ES-I3 (cell line): ENCODE measurements around the gene SLC38A10.

Experiments
- H3K36me3 ChIP-seq: 2 replicates; pipeline ENCODE4 v1.6.1; 2013; ENCODE audit warnings: mild to moderate bottlenecking, low read length, control low read depth, moderate library complexity; ENCODE audit not compliant: insufficient read depth
- H3K4me1 ChIP-seq: 2 replicates; pipeline ENCODE4 v1.6.1; 2013; ENCODE audit warnings: mild to moderate bottlenecking, control low read depth, low read length; ENCODE audit not compliant: insufficient read depth
- H3K9ac ChIP-seq: 2 replicates; pipeline ENCODE4 v1.6.1; 2013; ENCODE audit warnings: low read depth, mild to moderate bottlenecking, low read length, moderate library complexity
- H3K9me3 ChIP-seq: 2 replicates; pipeline ENCODE4 v1.6.1; 2013; ENCODE audit warnings: mild to moderate bottlenecking, low read length, moderate library complexity; ENCODE audit not compliant: control insufficient read depth, insufficient read depth

Gene SLC38A10

DNA sequence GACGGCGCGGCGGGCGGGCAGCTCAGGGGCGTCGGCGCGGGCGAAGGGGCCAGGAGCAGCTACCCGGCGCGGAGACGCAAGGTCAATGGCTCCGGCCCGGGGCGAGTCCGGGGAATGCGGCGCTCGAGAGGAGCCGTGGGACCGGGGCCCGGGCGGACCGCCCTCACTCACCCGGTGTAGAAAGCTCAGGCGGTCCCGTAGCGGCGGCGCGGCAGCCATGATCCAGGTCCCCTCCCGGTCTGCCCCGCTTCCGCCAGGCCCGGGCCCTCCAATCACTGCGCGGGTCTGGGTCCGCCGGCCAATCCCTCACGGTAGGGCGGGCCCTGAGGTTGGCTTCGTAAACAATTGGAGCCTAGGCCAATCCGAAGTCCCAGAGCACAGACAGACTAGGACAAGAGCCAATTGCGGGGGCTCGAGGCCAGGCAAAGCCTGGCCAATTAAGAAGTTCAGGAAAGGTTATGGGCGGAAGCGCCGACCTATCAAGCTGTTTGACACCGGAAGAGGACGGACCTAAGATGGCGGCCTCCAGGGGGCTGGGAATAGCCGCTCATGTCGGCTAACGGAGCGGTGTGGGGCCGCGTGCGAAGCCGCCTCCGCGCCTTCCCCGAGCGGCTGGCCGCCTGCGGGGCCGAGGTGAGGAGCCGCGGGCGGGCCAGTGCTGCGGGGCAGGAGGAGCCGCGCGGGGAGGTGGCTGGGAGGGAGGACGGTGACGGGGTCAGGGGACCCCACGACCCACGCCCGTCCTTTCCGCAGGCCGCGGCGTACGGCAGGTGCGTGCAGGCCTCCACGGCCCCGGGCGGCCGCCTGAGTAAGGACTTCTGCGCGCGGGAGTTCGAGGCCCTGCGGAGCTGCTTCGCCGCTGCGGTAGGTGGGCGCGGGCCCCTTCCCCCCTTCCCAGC is 56.0 kb downstream of the SLC38A10 start, which contains the start of the genes NDUFAF8 and TEPSIN:
TSS of gene NDUFAF8 (plus strand) at position 504 of the 899 bp plus-strand sequence. CDS start at position 550, 46 bp downstream.
TSS of gene TEPSIN (minus strand) at position 241 of the 899 bp plus-strand sequence. CDS start at position 219, 22 bp downstream.
- Histone ChIP-seq H3K36me3 (no peaks in the 10 kb centered on the region), H3K9me3 (no peaks in the 10 kb centered on the region), H3K9ac (peak within 1 kb of the TSS; percentile 64), H3K4me1 (peaks cover 19% of the 10 kb centered on the region)

DNA sequence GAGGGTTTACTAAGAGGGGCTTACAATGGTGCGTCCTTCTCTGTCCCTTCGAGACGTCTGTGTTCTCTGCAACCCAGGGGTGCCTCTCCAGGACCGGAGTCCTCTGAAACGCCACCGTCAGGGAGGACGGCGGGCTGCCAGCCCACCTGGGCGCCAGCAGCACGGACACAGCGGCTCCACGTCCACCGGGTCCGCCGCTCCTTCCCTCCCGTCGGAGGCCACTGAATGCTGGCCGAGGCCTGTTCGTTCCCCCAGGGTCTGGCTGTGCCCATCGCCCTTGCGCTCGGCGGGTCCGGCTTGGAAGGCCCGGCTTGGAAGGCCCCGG is 56.7 kb downstream of the SLC38A10 start:
- Histone ChIP-seq H3K9me3 (no peaks in the 10 kb centered on the region), H3K9ac (peak overlapping the region; percentile 64), H3K36me3 (no peaks in the 10 kb centered on the region), H3K4me1 (peaks cover 19% of the 10 kb centered on the region)

DNA sequence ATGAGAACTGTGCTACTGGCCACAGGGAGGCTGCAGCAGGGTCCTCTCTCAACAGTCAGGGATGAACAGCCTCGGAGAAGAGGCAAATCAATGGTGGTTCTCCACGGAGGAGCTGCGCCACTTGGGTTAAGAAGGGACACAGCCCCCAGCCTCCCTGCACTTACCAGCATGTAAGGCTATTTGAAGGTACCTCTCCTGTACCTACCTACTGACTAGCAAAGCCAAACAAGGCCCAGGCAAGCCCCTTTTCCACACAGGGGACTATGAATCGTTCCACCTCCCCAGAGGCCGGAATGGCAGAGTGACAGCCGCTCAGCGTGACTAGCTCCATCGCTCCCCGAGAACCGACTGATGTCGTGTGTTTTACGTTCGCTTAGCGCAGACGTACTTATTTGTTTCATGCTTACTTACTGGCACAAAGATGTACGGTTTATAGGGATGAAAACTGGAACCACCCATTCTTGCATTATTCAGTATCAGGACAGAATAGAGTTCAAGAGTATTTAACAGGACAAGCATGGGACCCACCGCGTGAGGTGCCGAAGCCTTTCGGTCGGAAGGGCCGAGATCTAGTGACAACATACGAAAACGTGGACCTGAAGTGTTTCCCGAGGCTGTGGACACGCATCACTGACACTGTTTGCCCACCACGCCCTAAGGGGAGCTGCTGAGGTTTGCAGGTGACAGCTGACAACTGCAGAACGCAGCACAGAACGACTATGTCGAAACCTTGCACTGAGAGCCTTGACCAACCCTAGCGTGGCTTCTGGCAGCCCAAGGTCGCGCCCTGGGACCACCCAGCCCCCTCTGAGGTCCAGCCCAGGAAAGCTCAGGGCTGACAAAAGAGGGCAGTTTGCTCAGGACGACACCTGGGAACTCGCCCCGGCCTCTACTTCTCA is 57.3 kb downstream of the SLC38A10 start:
- H3K9ac ChIP-seq = peak overlapping the region; percentile 64
- peaks cover 18% of the 10 kb centered on the region for H3K4me1 ChIP-seq
- H3K36me3 ChIP-seq = no peaks in the 10 kb centered on the region
- H3K9me3 ChIP-seq = no peaks in the 10 kb centered on the region

DNA sequence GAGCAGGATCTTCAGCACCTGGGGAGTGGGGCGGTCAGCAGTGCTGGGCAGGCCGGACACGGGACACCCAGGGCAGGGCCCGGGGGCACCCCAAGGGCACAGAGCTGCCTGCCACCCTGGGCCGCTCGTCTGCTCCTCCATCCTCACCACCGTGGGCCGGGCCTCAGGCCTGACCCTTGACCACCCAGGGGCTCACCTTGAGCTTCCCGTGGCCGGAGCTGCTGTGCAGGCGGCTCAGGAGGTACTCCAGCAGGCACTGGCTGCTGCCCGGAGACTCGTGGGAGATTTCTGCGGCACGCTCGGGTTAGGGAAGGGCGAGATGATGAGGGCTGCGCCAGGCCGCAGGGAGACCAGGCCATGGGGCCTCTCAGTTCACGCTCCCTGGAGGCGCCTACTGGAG is 58.3 kb downstream of the SLC38A10 start:
- Histone ChIP-seq H3K9me3 (no peaks in the 10 kb centered on the region), H3K9ac (no peak overlapping the region), H3K4me1 (peaks cover 9% of the 10 kb centered on the region), H3K36me3 (no peaks in the 10 kb centered on the region)

DNA sequence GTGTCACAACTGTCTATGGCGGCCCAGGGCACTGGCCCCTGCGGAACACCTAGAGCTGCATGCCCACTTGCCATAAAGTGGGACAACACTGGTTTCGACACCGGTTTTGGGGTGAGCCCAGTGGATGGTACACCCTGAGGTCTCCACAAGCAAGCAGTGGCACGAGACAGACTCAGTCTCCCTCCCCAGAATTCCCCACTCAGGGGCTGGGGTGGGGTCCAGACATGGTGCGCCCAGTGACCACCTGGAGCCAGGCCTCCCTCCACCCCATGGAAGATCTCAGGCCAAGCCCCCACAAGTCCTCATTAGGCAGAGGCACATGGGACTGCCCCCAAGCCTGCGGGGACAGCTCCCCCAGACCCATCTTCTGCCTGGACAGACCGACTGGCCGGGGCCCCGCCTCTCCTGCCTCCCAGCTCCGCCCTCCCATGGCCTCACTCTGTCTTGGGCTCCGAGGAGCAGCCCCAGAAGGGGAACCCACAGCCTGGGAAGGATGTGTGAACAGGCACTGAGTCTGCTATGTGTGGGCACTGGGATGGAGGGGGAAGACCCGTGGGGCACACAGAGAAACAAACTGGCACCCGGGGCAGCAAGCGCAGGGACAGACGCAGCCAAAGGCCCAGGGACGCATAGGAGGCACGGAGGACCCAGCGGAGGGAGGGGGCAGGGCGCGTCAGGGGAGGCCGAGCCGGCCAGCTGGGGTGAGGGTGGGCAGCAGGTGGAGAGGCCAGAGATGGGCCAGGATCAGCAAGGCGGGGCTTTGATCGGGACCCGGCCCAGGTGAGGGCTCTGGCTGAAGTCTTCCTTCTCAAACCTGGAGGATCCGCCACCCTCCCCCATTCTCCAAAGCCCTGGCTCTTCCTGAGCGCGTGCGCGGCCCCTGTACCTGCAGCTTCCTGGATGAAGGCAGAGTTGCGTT is 59.0 kb downstream of the SLC38A10 start:
- Histone ChIP-seq H3K36me3 (no peaks in the 10 kb centered on the region), H3K9ac (no peak overlapping the region), H3K9me3 (no peaks in the 10 kb centered on the region), H3K4me1 (peaks cover 9% of the 10 kb centered on the region)

DNA sequence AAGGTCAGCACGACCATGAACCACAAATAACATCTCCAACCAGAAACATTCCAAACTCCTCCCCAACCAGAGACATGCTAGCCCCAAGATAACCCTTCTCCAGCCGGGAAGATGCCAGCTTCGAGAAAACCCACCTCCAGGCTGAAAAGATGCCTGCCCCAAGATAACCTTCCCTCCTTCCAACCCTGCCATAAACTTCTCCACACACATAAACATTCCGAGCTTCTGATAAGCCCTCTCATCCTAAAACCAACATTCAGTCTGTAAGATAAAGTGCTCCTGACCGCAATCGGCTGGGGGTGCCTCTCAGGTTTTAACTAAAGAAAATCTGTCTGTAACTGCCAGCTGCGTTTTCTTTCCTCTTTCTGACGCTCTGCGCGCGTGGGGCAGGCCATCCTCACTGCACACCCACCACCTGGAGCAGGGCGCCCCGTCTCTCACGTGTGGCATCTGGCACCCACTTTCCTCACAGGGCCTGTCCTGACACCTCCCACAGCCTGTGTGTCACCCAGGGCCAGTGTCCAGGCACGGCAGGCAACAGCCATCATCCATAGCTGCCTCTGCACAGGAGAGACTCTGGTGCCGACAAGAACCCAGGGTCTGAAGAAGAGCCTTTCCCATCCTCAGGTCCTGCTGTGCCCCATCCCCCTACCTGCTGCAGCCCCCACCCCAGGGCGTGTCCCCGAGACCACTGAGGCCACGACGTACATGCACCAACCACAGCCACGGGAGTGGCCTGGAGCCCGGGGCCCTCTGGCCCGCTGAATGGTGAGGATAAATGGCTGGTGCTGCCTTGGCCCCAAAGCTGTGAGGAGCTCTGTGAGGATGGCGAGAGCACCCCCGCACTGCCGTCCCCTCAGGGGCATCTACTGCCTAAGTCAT is 59.9 kb downstream of the SLC38A10 start:
- Histone ChIP-seq H3K9ac (no peak overlapping the region), H3K36me3 (no peaks in the 10 kb centered on the region), H3K4me1 (peaks cover 8% of the 10 kb centered on the region), H3K9me3 (no peaks in the 10 kb centered on the region)

DNA sequence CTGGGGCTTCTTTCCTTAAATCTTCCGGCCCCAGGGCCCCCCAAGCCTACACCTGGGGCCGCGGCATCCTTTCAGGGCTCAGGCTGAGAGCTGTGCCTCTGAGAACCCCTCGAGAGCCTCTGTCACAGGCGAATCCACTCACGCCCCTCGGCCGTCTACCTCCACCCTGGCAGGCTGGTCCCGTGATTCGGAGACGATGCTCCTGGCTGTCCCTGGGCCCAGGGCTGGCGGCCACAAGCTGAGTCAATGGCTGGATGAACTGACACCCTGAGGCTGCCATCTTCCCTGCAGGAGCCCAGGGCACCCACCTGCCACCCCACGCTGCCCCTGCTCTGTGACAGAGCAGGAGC is 60.6 kb downstream of the SLC38A10 start:
- Histone ChIP-seq H3K36me3 (peaks cover 3% of the 10 kb centered on the region; the same call in 1 of the 2 replicates), H3K9me3 (no peaks in the 10 kb centered on the region), H3K9ac (no peak overlapping the region), H3K4me1 (peaks cover 5% of the 10 kb centered on the region)

DNA sequence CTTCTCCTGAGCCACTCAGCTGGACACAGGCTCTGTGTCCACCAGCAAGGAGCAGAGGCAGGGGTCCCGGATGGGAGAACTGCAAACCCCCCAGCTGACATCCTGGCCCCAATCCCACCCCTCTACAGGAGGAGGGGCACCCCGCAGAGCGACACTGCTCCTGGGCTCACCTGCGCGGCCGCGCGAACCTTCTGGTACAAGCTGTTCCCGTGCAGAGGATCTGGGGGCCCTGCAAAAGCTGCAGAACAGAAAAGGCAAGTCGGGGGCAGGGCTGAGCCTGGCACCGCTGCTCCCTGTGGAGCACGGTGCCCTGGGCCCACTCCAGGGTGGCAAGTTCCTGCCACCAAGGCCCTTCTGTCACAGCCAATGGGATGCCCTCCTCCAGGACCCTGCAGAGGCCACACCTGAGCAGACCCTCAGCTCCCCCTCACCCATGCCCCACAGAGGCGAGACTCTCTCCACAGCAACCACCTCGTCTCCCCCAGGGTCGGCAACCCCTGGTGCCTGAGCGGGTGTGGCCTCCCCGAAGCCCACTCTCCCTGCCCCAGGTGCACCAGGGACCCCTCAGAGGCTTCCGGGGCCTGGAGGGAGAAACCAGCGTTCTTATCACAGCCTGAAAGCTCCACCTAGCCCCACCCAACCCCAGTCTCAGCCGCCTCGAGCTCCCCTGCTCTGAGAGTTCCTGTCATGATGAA is 61.1 kb downstream of the SLC38A10 start:
- peaks cover 5% of the 10 kb centered on the region for H3K4me1 ChIP-seq
- H3K9ac ChIP-seq = no peak overlapping the region
- peaks cover 3% of the 10 kb centered on the region; the same call in 1 of the 2 replicates for H3K36me3 ChIP-seq
- no peaks in the 10 kb centered on the region for H3K9me3 ChIP-seq

DNA sequence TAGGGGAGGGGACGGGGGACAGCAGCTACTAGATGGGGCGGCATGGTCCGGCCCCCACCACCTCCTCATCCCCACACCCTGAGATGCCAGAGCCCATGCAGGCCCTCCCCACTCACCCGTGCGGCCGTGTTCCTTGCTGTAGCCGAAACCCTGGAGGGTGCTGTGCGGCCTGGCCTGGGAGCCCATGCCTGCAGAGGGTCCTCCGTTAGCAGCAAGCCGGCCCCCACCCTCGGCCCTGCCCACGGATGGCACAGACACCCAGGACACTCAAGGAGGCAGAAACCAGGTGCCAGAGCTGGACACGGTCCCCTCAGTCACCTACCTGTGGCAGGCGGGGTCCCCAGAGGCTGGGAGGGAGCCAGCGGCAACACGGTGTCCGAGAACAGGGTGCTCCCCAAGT is 61.8 kb downstream of the SLC38A10 start:
- no peaks in the 10 kb centered on the region for H3K9me3 ChIP-seq
- H3K36me3 ChIP-seq = peaks cover 3% of the 10 kb centered on the region; the same call in 1 of the 2 replicates
- no peak overlapping the region for H3K9ac ChIP-seq
- H3K4me1 ChIP-seq = peaks cover 5% of the 10 kb centered on the region

DNA sequence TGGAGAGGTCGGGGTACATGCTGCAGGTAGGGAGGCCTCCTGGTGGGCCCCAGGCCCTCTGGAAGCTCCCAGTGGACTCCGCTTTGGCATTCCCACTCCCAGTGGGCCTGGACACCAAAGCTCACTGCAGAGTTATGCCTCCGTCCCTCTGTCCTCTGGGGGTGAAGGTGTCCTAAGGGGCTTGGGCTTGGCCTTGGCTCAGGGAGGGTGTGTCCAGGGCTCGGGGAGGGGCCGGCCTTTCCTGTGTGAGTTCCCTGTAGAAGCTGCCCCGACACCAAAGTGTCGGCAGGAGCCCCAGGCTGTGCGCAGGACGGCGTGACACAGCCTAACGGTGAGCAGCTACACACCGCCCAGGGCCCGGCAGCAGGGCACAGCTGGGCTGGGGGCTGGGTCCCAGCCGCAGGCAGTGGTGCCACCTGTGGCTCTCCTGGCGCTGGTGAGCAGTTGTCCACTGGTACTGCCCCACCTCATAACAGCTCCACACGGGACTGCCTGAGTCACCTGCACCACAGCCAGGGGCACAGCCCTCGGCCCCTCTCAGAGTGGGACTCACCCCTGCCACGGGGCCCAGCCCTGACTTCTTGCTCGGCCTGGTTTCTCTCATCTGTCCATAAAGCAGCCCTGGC is 62.4 kb downstream of the SLC38A10 start:
- H3K4me1 ChIP-seq = no peaks in the 10 kb centered on the region
- no peak overlapping the region for H3K9ac ChIP-seq
- H3K36me3 ChIP-seq = peaks cover 3% of the 10 kb centered on the region; the same call in 1 of the 2 replicates
- no peaks in the 10 kb centered on the region for H3K9me3 ChIP-seq

DNA sequence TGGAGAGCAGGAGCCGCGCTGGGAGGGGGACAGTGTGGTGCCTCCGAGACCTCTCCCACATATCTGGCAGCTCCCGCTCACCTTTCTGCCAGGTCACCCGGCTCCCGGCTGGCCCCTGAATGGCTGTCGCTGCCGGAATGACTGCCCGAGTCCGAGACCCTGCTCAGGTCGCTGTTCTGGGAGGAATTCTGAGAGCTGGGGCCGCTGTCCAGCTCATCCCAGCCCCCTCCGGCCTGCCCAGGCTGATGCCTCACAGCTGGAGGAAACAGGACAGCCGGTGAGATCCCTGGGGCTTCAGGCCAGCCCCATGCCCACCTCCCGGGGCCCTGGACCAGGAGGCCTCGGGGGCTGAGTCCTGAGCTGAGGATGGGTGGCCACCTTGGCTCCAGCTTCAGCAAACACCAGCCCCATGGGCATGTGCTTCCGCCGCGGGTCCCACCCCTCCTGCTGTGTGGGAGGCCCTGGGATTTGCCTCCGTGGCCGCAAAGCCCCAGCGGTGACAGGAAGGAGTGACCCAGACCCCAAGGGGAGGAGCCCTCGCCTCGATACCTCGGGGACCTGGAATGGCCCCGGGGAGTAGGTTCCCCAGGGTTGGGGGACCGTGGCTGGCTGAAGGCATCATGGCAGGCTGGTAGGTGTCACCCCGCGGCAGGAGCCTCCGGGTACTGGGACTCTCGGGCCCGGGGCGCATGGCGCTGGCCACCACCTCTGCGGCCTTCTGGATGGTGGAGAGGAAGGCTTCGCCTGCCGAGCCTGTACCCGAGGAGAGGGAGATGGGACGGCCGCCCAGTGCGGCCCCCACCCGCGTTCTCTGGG is 63.1 kb downstream of the SLC38A10 start:
- Histone ChIP-seq H3K9ac (no peak overlapping the region), H3K9me3 (0 out of 2 replicates have a peak, but pooled peaks cover 3% of the 10 kb centered on the region), H3K4me1 (no peaks in the 10 kb centered on the region), H3K36me3 (peaks cover 3% of the 10 kb centered on the region; the same call in 1 of the 2 replicates)
